Esophagus squamous epithelium (tissue), 5 donors: ENCODE measurements around the gene TMEM263. TPM values are rescaled to one million over a fixed set of nuclear protein-coding genes. Genes with fewer than 3 reads are reported as not detected.

Source experiments
- DNase-seq: peaks from one replicate; lab custom pipeline; 2025; lab: John Stamatoyannopoulos, UW
- H3K27ac ChIP-seq, 4 donors: fragments of 200-600 bp; sonication (generic); one replicate each; pipeline ENCODE4 v1.5.1; 2016 to 2019; ENCODE audit warnings: mild to moderate bottlenecking in 1 of 4
- H3K27me3 ChIP-seq, 4 donors: fragments of 200-600 bp; sonication (generic); 1 replicate in 3 of 4; 2 replicates in 1 of 4; pipeline versions ENCODE4 v1.5.1 to v1.6.0; 2017 to 2021; ENCODE audit warnings: antibody characterized with exemption in 1 of 4
- H3K36me3 ChIP-seq, 3 donors: fragments of 200-600 bp; sonication (generic); one replicate each; pipeline ENCODE4 v1.5.1; 2016 to 2019
- H3K4me1 ChIP-seq, 3 donors: fragments of 200-600 bp; sonication (generic); one replicate each; pipeline ENCODE4 v1.5.1; 2017 to 2019
- H3K4me3 ChIP-seq, 4 donors: fragments of 200-600 bp; sonication (generic); 1 replicate in 3 of 4; 2 replicates in 1 of 4; pipeline ENCODE4 v1.5.1; 2016 to 2019; ENCODE audit warnings: mild to moderate bottlenecking in 2 of 4, moderate library complexity in 1 of 4
- H3K9me3 ChIP-seq, 3 donors: fragments of 200-600 bp; sonication (generic); one replicate each; pipeline ENCODE4 v1.5.1; 2016 to 2019
- POLR2A ChIP-seq, 4 donors: fragments of 450-650 bp; IDR thresholded peaks; one replicate each; pipeline ENCODE4 v1.6.1; 2017; ENCODE audit warnings: antibody characterized with exemption in 4 of 4, mild to moderate bottlenecking in 4 of 4, moderate library complexity in 3 of 4
- WGBS, 2 donors: methylation state at CpG; one replicate each; pipeline ENCODE4 v1.1.5; 2018; 5-methylcytosine and 5-hydroxymethylcytosine counted together
- intact Hi-C: fragments of 100-400 bp; cut with DNase I; formaldehyde crosslinking; loops from one replicate; pipeline ENCODE4 v1.15.0; 2022
- total RNA-seq, 4 donors: library from RNA; depleted of rRNA; stranded (reverse); fragments of >200 nt; gene quantifications; one replicate each; pipeline ENCODE4 v1.1.0, GENCODE V29; 2016
- TF ChIP-seq, protein P1 (sequence below), 6 experiments: fragments of 450-650 bp in 4 of 6; fragments of 200-600 bp in 2 of 6; sonication (generic) in 2 of 6; IDR thresholded peaks; one replicate each; pipeline ENCODE4 v1.5.1; 2016 to 2019; ENCODE audit warnings: antibody characterized with exemption in 6 of 6, mild to moderate bottlenecking in 4 of 6, moderate library complexity in 4 of 6
- donor health status: DM: yes; HTN: yes; CAD: no.

The TMEM263 gene
- total RNA-seq, 4 donors from 2014 or later = 5.1 to 12.0 (median 8.6) TPM

DNA sequence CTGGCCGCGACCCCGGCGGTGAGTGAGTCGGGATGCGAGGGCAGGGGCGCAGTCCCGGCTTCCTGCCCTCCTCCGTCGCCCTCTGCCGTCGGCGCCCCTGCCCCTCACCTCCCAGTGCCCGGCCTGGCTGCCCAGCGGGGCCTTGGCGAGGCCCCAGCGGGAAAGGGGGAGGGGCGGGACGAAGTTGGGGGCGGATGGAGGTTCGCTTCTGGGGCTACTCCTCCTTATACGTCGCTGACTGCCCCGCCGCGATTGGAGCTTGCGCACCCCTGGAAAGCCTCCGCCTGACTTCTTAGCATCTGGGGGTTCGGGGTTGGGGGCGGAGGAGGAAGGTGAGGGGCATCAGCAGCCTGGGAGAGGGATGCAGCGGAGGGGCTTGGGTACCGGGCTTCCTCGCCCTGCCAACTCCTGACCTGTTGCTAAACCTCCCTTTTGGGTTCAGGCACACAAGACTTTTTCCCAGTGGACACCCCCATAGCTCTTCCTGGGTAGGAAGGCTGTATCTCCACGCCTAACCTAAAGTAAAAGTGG is 406 bp downstream of the TMEM263 start:
- 0% methylated on average over 3 to 4 of the region's 34 CpGs for WGBS, 2 donors
- intact Hi-C loops = loop anchor here (10.0 kb wide), 1 partner anchor 139 kb away; the partner anchor contains the start of gene CRY1

DNA sequence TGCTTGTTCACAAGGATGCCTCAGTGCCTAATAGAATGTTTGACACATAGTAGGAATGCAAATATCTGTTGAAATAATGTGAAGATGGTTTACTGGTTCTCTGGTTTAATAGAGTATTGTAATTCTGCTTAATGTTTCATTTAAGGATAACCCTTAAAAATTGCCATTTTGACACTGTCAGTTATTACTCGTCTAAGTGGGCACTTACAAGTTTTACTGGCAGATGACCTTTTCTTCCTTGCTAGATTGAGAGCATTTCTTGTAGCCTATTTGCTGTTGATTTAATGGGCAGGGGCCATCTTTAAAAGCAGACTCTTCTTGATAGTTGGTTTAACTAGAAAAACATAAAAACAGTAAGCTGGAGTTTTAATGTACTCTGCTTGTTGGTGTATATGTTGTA is 1.9 kb downstream of the TMEM263 start:
- intact Hi-C loops = loop anchor here (10.0 kb wide), 1 partner anchor 137 kb away; the partner anchor contains the start of gene CRY1
- Histone ChIP-seq H3K9me3 (no peaks in the 10 kb centered on the region), H3K27ac (no peak overlapping the region), H3K36me3 (no peaks in the 10 kb centered on the region), H3K27me3 (no peaks in the 10 kb centered on the region), H3K4me1 (peaks cover 4 to 64% (median 24%) of the 10 kb centered on the region in 3 donors), H3K4me3 (peak overlapping the region; percentile 75 to 89 (median 81))
- TF ChIP-seq, protein P1, sequence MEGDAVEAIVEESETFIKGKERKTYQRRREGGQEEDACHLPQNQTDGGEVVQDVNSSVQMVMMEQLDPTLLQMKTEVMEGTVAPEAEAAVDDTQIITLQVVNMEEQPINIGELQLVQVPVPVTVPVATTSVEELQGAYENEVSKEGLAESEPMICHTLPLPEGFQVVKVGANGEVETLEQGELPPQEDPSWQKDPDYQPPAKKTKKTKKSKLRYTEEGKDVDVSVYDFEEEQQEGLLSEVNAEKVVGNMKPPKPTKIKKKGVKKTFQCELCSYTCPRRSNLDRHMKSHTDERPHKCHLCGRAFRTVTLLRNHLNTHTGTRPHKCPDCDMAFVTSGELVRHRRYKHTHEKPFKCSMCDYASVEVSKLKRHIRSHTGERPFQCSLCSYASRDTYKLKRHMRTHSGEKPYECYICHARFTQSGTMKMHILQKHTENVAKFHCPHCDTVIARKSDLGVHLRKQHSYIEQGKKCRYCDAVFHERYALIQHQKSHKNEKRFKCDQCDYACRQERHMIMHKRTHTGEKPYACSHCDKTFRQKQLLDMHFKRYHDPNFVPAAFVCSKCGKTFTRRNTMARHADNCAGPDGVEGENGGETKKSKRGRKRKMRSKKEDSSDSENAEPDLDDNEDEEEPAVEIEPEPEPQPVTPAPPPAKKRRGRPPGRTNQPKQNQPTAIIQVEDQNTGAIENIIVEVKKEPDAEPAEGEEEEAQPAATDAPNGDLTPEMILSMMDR (IDR thresholded peaks at IDR 0.05) = no peak
- TF ChIP-seq POLR2A (IDR thresholded peaks at IDR 0.05) = no peak
- 13 to 14% methylated on average over 1 of the region's 1 CpG for WGBS, 2 donors
- DNase-seq = no peak

More for the DNA sequence above, 406 bp downstream of the TMEM263 start:
- H3K27ac ChIP-seq = peak overlapping the region; percentile 89 to 95 (median 92)
- H3K9me3 ChIP-seq = no peaks in the 10 kb centered on the region
- no peak for TF ChIP-seq POLR2A (IDR thresholded peaks at IDR 0.05)
- TF ChIP-seq, protein P1 (IDR thresholded peaks at IDR 0.05) = peak in 2 of 6 experiments; percentile 9 to 14
- no peaks in the 10 kb centered on the region for H3K36me3 ChIP-seq
- H3K27me3 ChIP-seq = no peaks in the 10 kb centered on the region
- H3K4me3 ChIP-seq = peak overlapping the region; percentile 75 to 89 (median 81)
- H3K4me1 ChIP-seq = peaks cover 4 to 53% (median 24%) of the 10 kb centered on the region in 3 donors
- DNase-seq = no peak

DNA sequence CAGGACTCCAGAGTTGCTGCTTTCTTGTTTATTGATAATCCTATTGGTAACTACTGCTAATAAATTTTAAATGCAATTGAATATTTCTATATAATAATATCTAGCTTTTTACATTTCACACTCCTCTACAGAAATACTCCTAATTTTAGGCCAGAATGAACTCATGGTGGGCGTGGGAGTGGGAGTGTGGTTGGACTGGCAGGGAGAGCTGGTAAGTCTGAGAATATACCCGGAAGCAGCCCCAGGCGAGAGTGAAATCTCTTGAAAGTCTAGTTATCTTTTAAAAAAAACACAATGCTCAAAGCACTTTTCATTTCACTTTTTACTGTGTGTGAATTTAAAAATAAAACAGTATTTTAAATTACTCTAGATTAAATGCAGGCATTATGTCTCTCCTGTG is 4.7 kb downstream of the TMEM263 start:
- Histone ChIP-seq H3K27me3 (no peaks in the 10 kb centered on the region), H3K27ac (no peak overlapping the region), H3K4me3 (no peak overlapping the region), H3K9me3 (no peaks in the 10 kb centered on the region), H3K4me1 (peaks cover 4 to 44% (median 15%) of the 10 kb centered on the region in 3 donors), H3K36me3 (peaks cover 0 to 8% (median 0%) of the 10 kb centered on the region in 3 donors)
- DNase-seq = no peak
- 83% methylated on average over 3 of the region's 3 CpGs for WGBS, 2 donors
- no peak for TF ChIP-seq POLR2A (IDR thresholded peaks at IDR 0.05)
- TF ChIP-seq, protein P1 (IDR thresholded peaks at IDR 0.05) = no peak
- intact Hi-C loops = no loop called here

DNA sequence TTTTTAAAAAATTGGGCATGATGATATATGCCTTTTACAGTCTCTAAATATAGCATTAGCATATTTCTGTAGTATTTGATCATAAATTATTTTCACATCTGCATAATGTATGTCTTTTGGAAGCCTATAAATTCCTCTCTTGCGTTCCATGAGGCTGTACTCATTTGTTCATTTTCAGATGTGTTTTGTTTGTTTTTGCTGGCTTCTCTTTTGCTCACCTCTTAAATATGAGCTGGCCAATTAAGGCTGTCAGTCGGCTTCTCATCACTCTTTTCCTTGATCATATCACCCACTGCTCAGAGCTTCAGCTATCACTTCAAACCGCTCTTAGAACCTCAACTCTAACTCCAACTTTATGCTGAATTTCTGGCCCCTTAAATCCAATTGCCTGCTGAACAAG is 6.6 kb downstream of the TMEM263 start:
- intact Hi-C loops = no loop called here
- Histone ChIP-seq H3K4me1 (peaks cover 4 to 36% (median 15%) of the 10 kb centered on the region in 3 donors), H3K27me3 (no peaks in the 10 kb centered on the region), H3K27ac (no peak overlapping the region), H3K4me3 (no peak overlapping the region), H3K36me3 (peaks cover 0 to 11% (median 0%) of the 10 kb centered on the region in 3 donors), H3K9me3 (no peaks in the 10 kb centered on the region)
- TF ChIP-seq, protein P1 (IDR thresholded peaks at IDR 0.05) = no peak
- TF ChIP-seq POLR2A (IDR thresholded peaks at IDR 0.05) = no peak
- DNase-seq = no peak
- 75 to 88% methylated on average over 3 of the region's 3 CpGs for WGBS, 2 donors

DNA sequence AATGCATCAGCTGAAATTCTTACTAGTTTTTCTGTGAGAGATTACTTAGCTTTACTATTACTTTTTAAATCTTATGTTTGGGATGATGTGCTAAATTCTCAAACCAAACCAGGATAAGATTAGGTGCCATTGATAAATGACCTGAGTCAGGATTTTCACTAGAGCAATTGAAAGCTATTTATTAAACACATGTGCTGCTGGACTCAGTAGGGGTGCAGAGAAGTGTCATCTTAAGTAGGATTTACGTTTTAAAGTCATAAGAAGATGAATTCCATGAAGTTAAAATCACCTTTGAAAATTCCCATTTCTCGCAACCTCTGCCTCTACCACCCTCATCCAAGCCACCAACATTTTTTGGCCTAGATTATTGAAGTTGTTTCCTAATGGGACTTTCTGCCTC is 8.8 kb downstream of the TMEM263 start:
- WGBS, 2 donors = 87 to 88% methylated on average over 2 of the region's 2 CpGs
- no peak overlapping the region for H3K4me3 ChIP-seq
- peaks cover 0 to 13% (median 0%) of the 10 kb centered on the region in 3 donors for H3K4me1 ChIP-seq
- H3K9me3 ChIP-seq = no peaks in the 10 kb centered on the region
- intact Hi-C loops = no loop called here
- H3K27ac ChIP-seq = no peak overlapping the region
- DNase-seq = no peak
- TF ChIP-seq, protein P1 (IDR thresholded peaks at IDR 0.05) = no peak
- TF ChIP-seq POLR2A (IDR thresholded peaks at IDR 0.05) = no peak
- H3K27me3 ChIP-seq = no peaks in the 10 kb centered on the region
- H3K36me3 ChIP-seq = peaks cover 0 to 31% (median 0%) of the 10 kb centered on the region in 3 donors
